HEK293 (cell line): ENCODE data around the gene RUNX1.

Source experiments
- CTCF ChIA-PET: fragments of 350-600 bp; formaldehyde crosslinking; extraction: SDS; loops from one replicate; lab custom pipeline; 2021; ENCODE audit warnings: antibody characterized with exemption; lab: Yijun Ruan, JAX
- POLR2A ChIA-PET: fragments of 300-600 bp; formaldehyde crosslinking; extraction: SDS; loops from one replicate; lab custom pipeline; 2020; ENCODE audit warnings: antibody characterized with exemption, inconsistent platforms; lab: Yijun Ruan, JAX
- H3K27ac ChIP-seq: fragments of 200-500 bp; sonication (Bioruptor generic); 2 replicates; pipeline ENCODE4 v1.5.1; 2014; ENCODE audit warnings: low read depth, low read length, control low read depth, inconsistent platforms; ENCODE audit errors: extremely low read depth
- H3K36me3 ChIP-seq, 2 experiments: fragments of 200-500 bp in 1 of 2; sonication (Bioruptor generic) in 1 of 2; 1 replicate in 1 of 2; 2 replicates in 1 of 2; pipeline ENCODE4 v1.5.1; 2014 to 2017; ENCODE audit warnings: inconsistent platforms in 2 of 2, low read length in 2 of 2; ENCODE audit not compliant: control insufficient read depth in 2 of 2, insufficient read depth in 1 of 2
- H3K4me1 ChIP-seq: fragments of 200-500 bp; sonication (Bioruptor generic); 2 replicates; pipeline ENCODE4 v1.5.1; 2014; ENCODE audit warnings: mild to moderate bottlenecking, low read length, inconsistent platforms; ENCODE audit not compliant: control insufficient read depth, insufficient read depth
- H3K4me3 ChIP-seq: 2 replicates; pipeline ENCODE4 v1.5.1; 2011; ENCODE audit warnings: low read depth, mild to moderate bottlenecking, control low read depth, low read length, moderate library complexity
- H3K9me3 ChIP-seq: fragments of 200-500 bp; sonication (Bioruptor generic); 2 replicates; pipeline ENCODE4 v1.5.1; 2014; ENCODE audit warnings: low read depth, low read length, inconsistent platforms; ENCODE audit not compliant: control insufficient read depth, insufficient read depth
- SALL2 ChIP-seq: fragments of 450-650 bp; formaldehyde crosslinking; IDR thresholded peaks from 2 replicates; pipeline ENCODE4 v1.5.0; 2017; ENCODE audit warnings: missing biosample characterization, mild to moderate bottlenecking, missing genetic modification characterization, borderline replicate concordance
- ZBTB21 ChIP-seq: fragments of 450-650 bp; formaldehyde crosslinking; IDR thresholded peaks from 2 replicates; pipeline ENCODE4 v1.5.1; 2017; ENCODE audit warnings: missing biosample characterization, missing genetic modification characterization
- ZNF133 ChIP-seq: fragments of 450-650 bp; formaldehyde crosslinking; IDR thresholded peaks from 2 replicates; pipeline ENCODE4 v1.5.1; 2016; ENCODE audit warnings: missing biosample characterization, missing genetic modification characterization
- ZNF174 ChIP-seq: fragments of 450-650 bp; formaldehyde crosslinking; IDR thresholded peaks from 2 replicates; pipeline ENCODE4 v1.5.0; 2017; ENCODE audit warnings: missing biosample characterization, mild to moderate bottlenecking, missing genetic modification characterization
- ZNF223 ChIP-seq: fragments of 450-650 bp; formaldehyde crosslinking; IDR thresholded peaks from 2 replicates; pipeline ENCODE4 v1.5.1; 2016; ENCODE audit warnings: missing biosample characterization, missing genetic modification characterization
- TF ChIP-seq, protein P1 (sequence below): fragments of 450-650 bp; formaldehyde crosslinking; IDR thresholded peaks from 2 replicates; pipeline ENCODE4 v1.5.1; 2017; ENCODE audit warnings: missing biosample characterization, missing genetic modification characterization
- TF ChIP-seq, protein P2 (sequence below): fragments of 450-650 bp; formaldehyde crosslinking; IDR thresholded peaks from 2 replicates; pipeline ENCODE4; 2016; ENCODE audit warnings: missing biosample characterization, missing genetic modification characterization
- TF ChIP-seq, protein P3 (sequence below): fragments of 450-650 bp; formaldehyde crosslinking; IDR thresholded peaks from 2 replicates; pipeline ENCODE4 v1.5.1; 2016; ENCODE audit warnings: missing biosample characterization, missing genetic modification characterization
- TF ChIP-seq, protein P4 (sequence below): fragments of 450-650 bp; formaldehyde crosslinking; IDR thresholded peaks from 2 replicates; pipeline ENCODE4 v1.5.1; 2017; ENCODE audit warnings: missing biosample characterization, missing genetic modification characterization
- TF ChIP-seq, protein P5 (sequence below): fragments of 450-650 bp; formaldehyde crosslinking; IDR thresholded peaks from 2 replicates; pipeline ENCODE4 v1.5.1; 2017; ENCODE audit warnings: missing biosample characterization, missing genetic modification characterization
- TF ChIP-seq, protein P6 (sequence below): fragments of 450-650 bp; formaldehyde crosslinking; IDR thresholded peaks from 2 replicates; pipeline ENCODE4 v1.5.1; 2017; ENCODE audit warnings: missing biosample characterization, mild to moderate bottlenecking, missing genetic modification characterization, moderate library complexity

The RUNX1 gene

DNA sequence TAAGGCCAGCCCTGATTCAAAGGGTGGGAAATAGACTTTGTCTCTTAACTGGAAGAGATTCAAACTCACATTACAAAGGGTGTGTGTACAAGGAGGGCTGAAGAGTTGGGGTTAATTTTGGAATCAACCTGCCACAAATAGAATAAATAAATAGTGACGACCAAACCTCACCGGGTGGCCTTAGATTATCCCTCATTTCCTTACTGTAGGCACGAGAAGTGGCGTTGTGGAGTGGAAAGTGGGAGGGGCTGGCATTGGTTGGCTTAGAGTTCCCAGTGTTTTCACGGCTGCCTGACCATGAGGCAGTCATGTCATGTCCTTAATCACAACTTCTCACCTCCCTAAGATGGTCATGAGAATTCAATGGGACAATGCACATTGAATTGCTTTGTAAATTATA, 21.3 kb upstream of the RUNX1 start (continued):
- TF ChIP-seq, protein P1, sequence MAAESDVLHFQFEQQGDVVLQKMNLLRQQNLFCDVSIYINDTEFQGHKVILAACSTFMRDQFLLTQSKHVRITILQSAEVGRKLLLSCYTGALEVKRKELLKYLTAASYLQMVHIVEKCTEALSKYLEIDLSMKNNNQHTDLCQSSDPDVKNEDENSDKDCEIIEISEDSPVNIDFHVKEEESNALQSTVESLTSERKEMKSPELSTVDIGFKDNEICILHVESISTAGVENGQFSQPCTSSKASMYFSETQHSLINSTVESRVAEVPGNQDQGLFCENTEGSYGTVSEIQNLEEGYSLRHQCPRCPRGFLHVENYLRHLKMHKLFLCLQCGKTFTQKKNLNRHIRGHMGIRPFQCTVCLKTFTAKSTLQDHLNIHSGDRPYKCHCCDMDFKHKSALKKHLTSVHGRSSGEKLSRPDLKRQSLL (tag by site-specific recombination): no peak

DNA sequence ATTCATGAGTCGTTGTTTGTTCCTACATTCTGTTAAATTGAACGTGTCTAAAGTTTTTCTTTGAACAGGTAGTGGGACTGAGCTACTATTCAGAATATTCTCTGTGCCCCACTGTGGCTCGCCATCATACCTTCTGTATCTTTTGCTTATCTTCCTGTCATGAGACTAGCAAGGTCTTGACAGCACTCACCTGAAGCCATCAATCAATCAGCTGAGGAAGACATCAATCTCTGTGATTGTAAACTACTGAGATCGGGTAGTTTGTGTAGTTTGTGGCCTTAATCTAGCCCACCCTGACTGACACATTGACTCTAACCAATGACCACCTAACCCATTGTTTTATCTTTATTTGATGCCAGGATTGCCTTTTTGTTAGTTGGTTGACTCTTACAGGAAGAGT, 17.7 kb upstream of the RUNX1 start:
- no peaks in the 10 kb centered on the region for H3K9me3 ChIP-seq
- TF ChIP-seq ZNF223 (tag by site-specific recombination) (no peak), ZNF133 (no peak), ZNF174 (tag by site-specific recombination) (no peak), SALL2 (no peak)
- TF ChIP-seq, protein P2, sequence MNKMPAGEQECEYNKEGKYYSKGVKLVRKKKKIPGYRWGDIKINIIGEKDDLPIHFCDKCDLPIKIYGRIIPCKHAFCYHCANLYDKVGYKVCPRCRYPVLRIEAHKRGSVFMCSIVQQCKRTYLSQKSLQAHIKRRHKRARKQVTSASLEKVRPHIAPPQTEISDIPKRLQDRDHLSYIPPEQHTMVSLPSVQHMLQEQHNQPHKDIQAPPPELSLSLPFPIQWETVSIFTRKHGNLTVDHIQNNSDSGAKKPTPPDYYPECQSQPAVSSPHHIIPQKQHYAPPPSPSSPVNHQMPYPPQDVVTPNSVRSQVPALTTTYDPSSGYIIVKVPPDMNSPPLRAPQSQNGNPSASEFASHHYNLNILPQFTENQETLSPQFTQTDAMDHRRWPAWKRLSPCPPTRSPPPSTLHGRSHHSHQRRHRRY (tag by site-specific recombination): no peak
- TF ChIP-seq, protein P3, sequence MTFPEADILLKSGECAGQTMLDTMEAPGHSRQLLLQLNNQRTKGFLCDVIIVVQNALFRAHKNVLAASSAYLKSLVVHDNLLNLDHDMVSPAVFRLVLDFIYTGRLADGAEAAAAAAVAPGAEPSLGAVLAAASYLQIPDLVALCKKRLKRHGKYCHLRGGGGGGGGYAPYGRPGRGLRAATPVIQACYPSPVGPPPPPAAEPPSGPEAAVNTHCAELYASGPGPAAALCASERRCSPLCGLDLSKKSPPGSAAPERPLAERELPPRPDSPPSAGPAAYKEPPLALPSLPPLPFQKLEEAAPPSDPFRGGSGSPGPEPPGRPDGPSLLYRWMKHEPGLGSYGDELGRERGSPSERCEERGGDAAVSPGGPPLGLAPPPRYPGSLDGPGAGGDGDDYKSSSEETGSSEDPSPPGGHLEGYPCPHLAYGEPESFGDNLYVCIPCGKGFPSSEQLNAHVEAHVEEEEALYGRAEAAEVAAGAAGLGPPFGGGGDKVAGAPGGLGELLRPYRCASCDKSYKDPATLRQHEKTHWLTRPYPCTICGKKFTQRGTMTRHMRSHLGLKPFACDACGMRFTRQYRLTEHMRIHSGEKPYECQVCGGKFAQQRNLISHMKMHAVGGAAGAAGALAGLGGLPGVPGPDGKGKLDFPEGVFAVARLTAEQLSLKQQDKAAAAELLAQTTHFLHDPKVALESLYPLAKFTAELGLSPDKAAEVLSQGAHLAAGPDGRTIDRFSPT (tag by site-specific recombination): no peak
- TF ChIP-seq, protein P4, sequence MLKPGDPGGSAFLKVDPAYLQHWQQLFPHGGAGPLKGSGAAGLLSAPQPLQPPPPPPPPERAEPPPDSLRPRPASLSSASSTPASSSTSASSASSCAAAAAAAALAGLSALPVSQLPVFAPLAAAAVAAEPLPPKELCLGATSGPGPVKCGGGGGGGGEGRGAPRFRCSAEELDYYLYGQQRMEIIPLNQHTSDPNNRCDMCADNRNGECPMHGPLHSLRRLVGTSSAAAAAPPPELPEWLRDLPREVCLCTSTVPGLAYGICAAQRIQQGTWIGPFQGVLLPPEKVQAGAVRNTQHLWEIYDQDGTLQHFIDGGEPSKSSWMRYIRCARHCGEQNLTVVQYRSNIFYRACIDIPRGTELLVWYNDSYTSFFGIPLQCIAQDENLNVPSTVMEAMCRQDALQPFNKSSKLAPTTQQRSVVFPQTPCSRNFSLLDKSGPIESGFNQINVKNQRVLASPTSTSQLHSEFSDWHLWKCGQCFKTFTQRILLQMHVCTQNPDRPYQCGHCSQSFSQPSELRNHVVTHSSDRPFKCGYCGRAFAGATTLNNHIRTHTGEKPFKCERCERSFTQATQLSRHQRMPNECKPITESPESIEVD (tag by site-specific recombination): no peak
- TF ChIP-seq, protein P5, sequence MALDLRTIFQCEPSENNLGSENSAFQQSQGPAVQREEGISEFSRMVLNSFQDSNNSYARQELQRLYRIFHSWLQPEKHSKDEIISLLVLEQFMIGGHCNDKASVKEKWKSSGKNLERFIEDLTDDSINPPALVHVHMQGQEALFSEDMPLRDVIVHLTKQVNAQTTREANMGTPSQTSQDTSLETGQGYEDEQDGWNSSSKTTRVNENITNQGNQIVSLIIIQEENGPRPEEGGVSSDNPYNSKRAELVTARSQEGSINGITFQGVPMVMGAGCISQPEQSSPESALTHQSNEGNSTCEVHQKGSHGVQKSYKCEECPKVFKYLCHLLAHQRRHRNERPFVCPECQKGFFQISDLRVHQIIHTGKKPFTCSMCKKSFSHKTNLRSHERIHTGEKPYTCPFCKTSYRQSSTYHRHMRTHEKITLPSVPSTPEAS (tag by site-specific recombination): no peak
- TF ChIP-seq, all 188 proteins: peak for 0
- Histone ChIP-seq H3K27ac (no peak overlapping the region), H3K4me1 (no peaks in the 10 kb centered on the region), H3K4me3 (no peak overlapping the region), H3K36me3 (no peaks in the 10 kb centered on the region)
- ChIA-PET CTCF (interaction anchor here (0.6 kb wide), 1 partner anchor 135 kb away, joined by 3 read pairs; no protein-coding TSS in a partner anchor), POLR2A (interaction anchor here (0.9 kb wide), 1 partner anchor 180 kb away, joined by 7 read pairs; no protein-coding TSS in a partner anchor)

DNA sequence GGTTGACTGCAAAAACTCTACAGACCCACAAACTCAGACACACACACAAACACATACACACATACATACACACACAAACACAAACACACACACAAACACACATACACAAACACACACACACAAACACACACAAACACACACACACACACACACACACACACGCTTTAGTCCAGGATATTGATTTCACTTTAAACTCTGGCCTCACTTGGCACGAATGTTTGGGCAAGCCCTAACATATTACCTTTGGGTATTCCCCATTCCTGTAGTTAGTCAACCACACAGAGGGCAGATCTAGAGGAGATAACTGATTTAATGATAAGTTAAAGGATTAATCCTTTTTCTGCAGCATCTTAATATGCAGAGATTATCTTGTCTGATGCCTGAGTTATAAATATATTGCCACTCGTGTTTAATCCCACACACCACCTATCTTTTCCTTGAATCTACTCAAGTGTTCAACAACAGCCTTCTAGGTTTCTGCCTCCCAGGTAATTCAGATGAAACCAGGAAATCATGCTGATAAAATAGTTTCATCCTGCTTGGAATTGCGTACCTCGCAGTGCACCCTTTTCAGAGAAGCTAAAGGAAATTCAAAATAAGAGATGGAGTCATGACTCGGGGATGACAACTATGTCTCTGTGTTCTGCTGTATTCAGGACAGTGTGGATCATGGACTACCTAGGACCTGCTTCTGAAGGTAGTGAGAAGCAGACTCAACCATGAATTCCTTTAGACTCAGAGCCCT, 14.5 kb upstream of the RUNX1 start:
- no peak overlapping the region for H3K27ac ChIP-seq
- POLR2A ChIA-PET: no interaction called here

More for the DNA sequence above, 14.5 kb upstream of the RUNX1 start:
- H3K9me3 ChIP-seq: no peaks in the 10 kb centered on the region
- no peaks in the 10 kb centered on the region for H3K36me3 ChIP-seq
- CTCF ChIA-PET: interaction anchor here (0.7 kb wide), 1 partner anchor 12 kb away, joined by 3 read pairs; no protein-coding TSS in a partner anchor
- TF ChIP-seq, protein P5 (tag by site-specific recombination): peak; percentile 94
- 0 out of 2 replicates have a peak, but pooled peaks have one; percentile 15 for TF ChIP-seq ZBTB21 (tag by site-specific recombination)
- TF ChIP-seq, protein P6, sequence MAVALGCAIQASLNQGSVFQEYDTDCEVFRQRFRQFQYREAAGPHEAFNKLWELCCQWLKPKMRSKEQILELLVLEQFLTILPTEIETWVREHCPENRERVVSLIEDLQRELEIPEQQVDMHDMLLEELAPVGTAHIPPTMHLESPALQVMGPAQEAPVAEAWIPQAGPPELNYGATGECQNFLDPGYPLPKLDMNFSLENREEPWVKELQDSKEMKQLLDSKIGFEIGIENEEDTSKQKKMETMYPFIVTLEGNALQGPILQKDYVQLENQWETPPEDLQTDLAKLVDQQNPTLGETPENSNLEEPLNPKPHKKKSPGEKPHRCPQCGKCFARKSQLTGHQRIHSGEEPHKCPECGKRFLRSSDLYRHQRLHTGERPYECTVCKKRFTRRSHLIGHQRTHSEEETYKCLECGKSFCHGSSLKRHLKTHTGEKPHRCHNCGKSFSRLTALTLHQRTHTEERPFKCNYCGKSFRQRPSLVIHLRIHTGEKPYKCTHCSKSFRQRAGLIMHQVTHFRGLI (tag by site-specific recombination): no peak
- H3K4me1 ChIP-seq: no peaks in the 10 kb centered on the region
- no peak overlapping the region for H3K4me3 ChIP-seq
